ENCODE results near the gene LRP1B. TPM values are rescaled to one million over a fixed set of nuclear protein-coding genes. Genes with fewer than 3 reads are reported as not detected.
"Not testable (repeated sequence)": the region's sequence is repeated elsewhere in the genome, so short reads cannot be mapped to it uniquely, and the experiment has no call there.

Gene LRP1B
- total RNA-seq, 1 donor from 2014 or later: 8.8 TPM

GRCh38 chr2:140550821-140551220 lies 1580.0 kb downstream of the LRP1B start:
- H3K9me3 ChIP-seq: no peaks in the 10 kb centered on the region
- no peak for DNase-seq (ENCODE audit: extremely low spot score in 2 of 2)
- intact Hi-C loops (cut with DNase I): no loop called here
- no peaks in the 10 kb centered on the region for H3K27me3 ChIP-seq
- TF ChIP-seq POLR2A (IDR thresholded peaks at IDR 0.05): no peak
- H3K4me1 ChIP-seq: no peaks in the 10 kb centered on the region
- H3K36me3 ChIP-seq: no peaks in the 10 kb centered on the region
- H3K4me3 ChIP-seq: no peak overlapping the region
- H3K27ac ChIP-seq: no peak overlapping the region

GRCh38 chr2:140544769-140545168 lies 1586.0 kb downstream of the LRP1B start:
- H3K4me1 ChIP-seq; H3K36me3 ChIP-seq; H3K27me3 ChIP-seq; H3K27ac ChIP-seq; H3K4me3 ChIP-seq; intact Hi-C loops (cut with DNase I); H3K9me3 ChIP-seq; DNase-seq (ENCODE audit: extremely low spot score in 2 of 2): not testable (repeated sequence)

DNA sequence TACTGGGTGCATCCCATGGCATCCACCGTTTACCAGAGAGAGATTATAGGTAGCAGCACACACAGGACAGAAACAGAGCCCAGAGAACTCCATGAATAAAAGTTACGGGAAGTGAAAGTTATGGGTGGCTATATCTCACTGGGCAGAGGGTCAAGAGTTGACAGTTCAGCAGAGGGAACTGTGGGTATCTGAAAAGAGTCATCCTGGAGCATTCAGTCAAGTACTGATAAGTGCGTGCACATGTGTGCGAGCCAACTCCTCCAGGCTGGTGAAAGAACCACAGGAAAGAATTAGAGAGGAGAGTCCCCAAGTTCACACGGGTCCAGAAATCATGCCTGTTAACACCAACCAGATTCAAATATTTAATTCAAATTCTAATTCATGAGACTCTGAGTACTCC lies 1588.2 kb downstream of the LRP1B start:
- Histone ChIP-seq H3K4me3 (no peak overlapping the region), H3K9me3 (no peaks in the 10 kb centered on the region), H3K27ac (no peak overlapping the region), H3K4me1 (no peaks in the 10 kb centered on the region), H3K36me3 (no peaks in the 10 kb centered on the region), H3K27me3 (no peaks in the 10 kb centered on the region)
- TF ChIP-seq POLR2A (IDR thresholded peaks at IDR 0.05): no peak
- TF ChIP-seq POLR2AphosphoS5 (IDR thresholded peaks at IDR 0.05; ENCODE audit: insufficient read depth in 1 of 2, low read depth in 1 of 2): no peak
- no peak for TF ChIP-seq CTCF (IDR thresholded peaks at IDR 0.05)
- intact Hi-C loops (cut with DNase I): no loop called here
- DNase-seq (ENCODE audit: extremely low spot score in 2 of 2): no peak

GRCh38 chr2:140539242-140539875 lies 1591.5 kb downstream of the LRP1B start:
- no peaks in the 10 kb centered on the region for H3K9me3 ChIP-seq
- H3K36me3 ChIP-seq: no peaks in the 10 kb centered on the region
- no peak overlapping the region for H3K27ac ChIP-seq
- DNase-seq (ENCODE audit: extremely low spot score in 2 of 2): no peak
- no peaks in the 10 kb centered on the region for H3K27me3 ChIP-seq
- H3K4me3 ChIP-seq: no peak overlapping the region
- H3K4me1 ChIP-seq: no peaks in the 10 kb centered on the region
- intact Hi-C loops (cut with DNase I): no loop called here
- no peak for TF ChIP-seq CTCF (IDR thresholded peaks at IDR 0.05)
- no peak for TF ChIP-seq POLR2AphosphoS5 (IDR thresholded peaks at IDR 0.05; ENCODE audit: insufficient read depth in 1 of 2, low read depth in 1 of 2)

GRCh38 chr2:140529706-140530105 lies 1601.1 kb downstream of the LRP1B start:
- intact Hi-C loops (cut with DNase I): no loop called here
- no peak for TF ChIP-seq POLR2AphosphoS5 (IDR thresholded peaks at IDR 0.05; ENCODE audit: insufficient read depth in 1 of 2, low read depth in 1 of 2)
- H3K4me3 ChIP-seq: no peak overlapping the region

DNA sequence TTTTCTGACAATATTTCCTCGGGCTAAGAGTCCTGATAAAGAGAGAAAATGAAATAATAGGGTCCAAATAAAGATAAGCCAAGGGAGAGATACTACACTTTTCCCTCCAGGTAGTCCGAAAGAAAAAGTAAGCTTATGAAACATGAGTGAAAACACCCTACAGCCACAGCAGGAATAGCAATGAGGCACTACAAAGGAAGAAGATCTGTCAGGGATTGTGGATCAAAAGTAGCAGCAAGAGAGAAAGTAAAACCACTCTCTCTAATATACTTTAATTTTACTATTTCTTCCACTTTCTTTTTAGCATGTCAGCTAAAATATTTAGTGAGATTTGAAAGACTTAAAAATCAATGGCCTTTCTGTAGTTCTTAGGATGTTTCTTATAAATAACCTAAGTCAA lies 1601.8 kb downstream of the LRP1B start:
- intact Hi-C loops (cut with DNase I): no loop called here
- H3K4me1 ChIP-seq: no peaks in the 10 kb centered on the region

More at GRCh38 chr2:140529706-140530105, 1601.1 kb downstream of the LRP1B start:
- no peaks in the 10 kb centered on the region for H3K27me3 ChIP-seq
- no peaks in the 10 kb centered on the region for H3K4me1 ChIP-seq
- H3K27ac ChIP-seq: no peak overlapping the region
- H3K36me3 ChIP-seq: no peaks in the 10 kb centered on the region
- no peaks in the 10 kb centered on the region for H3K9me3 ChIP-seq
- no peak for DNase-seq (ENCODE audit: extremely low spot score in 2 of 2)

More for the DNA sequence above, 1601.8 kb downstream of the LRP1B start:
- DNase-seq (ENCODE audit: extremely low spot score in 2 of 2): no peak
- H3K36me3 ChIP-seq: no peaks in the 10 kb centered on the region
- no peak overlapping the region for H3K27ac ChIP-seq
- H3K9me3 ChIP-seq: no peaks in the 10 kb centered on the region
- H3K4me3 ChIP-seq: no peak overlapping the region
- no peaks in the 10 kb centered on the region for H3K27me3 ChIP-seq
- TF ChIP-seq POLR2AphosphoS5 (IDR thresholded peaks at IDR 0.05; ENCODE audit: insufficient read depth in 1 of 2, low read depth in 1 of 2): no peak
- no peak for TF ChIP-seq POLR2A (IDR thresholded peaks at IDR 0.05)
- TF ChIP-seq CTCF (IDR thresholded peaks at IDR 0.05): no peak

Data from vagina (tissue), 2 donors.